IMR-90 (cell line): ENCODE measurements around the gene CYP46A1. TPM values are rescaled to one million over a fixed set of nuclear protein-coding genes. Genes with fewer than 3 reads are reported as not detected.

Source experiments
- ATAC-seq: fragments of 200-7000 bp; cut with Tn5 transposase; 2 replicates; pipeline ENCODE4 v1.9.1; 2020; ENCODE audit warnings: low read depth, mild to moderate bottlenecking, moderate library complexity
- BruUV-seq: library from RNA; stranded (reverse); fragments of 400-500 nt; replicated peaks from 2 replicates; lab custom pipeline; 2021; lab: Mats Ljungman, UMichigan
- CTCF ChIA-PET: fragments of 300-600 bp; formaldehyde crosslinking; extraction: SDS; loops from one replicate; lab custom pipeline; 2021; ENCODE audit warnings: antibody characterized with exemption; lab: Yijun Ruan, JAX
- POLR2A ChIA-PET: fragments of 300-600 bp; sonication (Branson Sonifier 250); formaldehyde crosslinking; loops from one replicate; lab custom pipeline; 2022; ENCODE audit warnings: antibody characterized with exemption; ENCODE audit not compliant: unreplicated experiment; lab: Charles Lee
- DNase-seq: peaks from one replicate; pipeline ENCODE4 v3.0.0; 2013
- H2AFZ ChIP-seq: replicated peaks from 2 replicates; pipeline ENCODE3; 2013; ENCODE audit warnings: low read length, mild to moderate bottlenecking; ENCODE audit not compliant: poor library complexity
- H2AK5ac ChIP-seq: 2 replicates; pipeline ENCODE4 v1.6.1; 2013; ENCODE audit warnings: low read depth, low read length, inconsistent platforms
- H2AK9ac ChIP-seq: replicated peaks from 2 replicates; pipeline ENCODE3; 2013; ENCODE audit warnings: mild to moderate bottlenecking, low read depth, low read length, moderate library complexity; ENCODE audit not compliant: poor library complexity
- H2BK120ac ChIP-seq: 2 replicates; pipeline ENCODE4 v1.6.1; 2013; ENCODE audit warnings: low read depth, low read length, inconsistent platforms
- H2BK15ac ChIP-seq: 3 replicates; pipeline ENCODE4 v1.6.1; 2013; ENCODE audit warnings: low read depth, low read length, inconsistent platforms
- H2BK20ac ChIP-seq: 2 replicates; pipeline ENCODE4 v1.6.1; 2013; ENCODE audit warnings: low read depth, mild to moderate bottlenecking, inconsistent platforms, low read length, moderate library complexity
- H2BK5ac ChIP-seq: 2 replicates; pipeline ENCODE4 v1.6.1; 2013; ENCODE audit warnings: mild to moderate bottlenecking, low read depth, low read length, inconsistent platforms; ENCODE audit not compliant: poor library complexity, severe bottlenecking
- H3K14ac ChIP-seq: replicated peaks from 2 replicates; pipeline ENCODE4 v1.6.1; 2013; ENCODE audit warnings: low read depth, low read length, inconsistent platforms
- H3K18ac ChIP-seq: 2 replicates; pipeline ENCODE4 v1.6.1; 2013; ENCODE audit warnings: low read depth, low read length, control low read depth
- H3K23ac ChIP-seq: 2 replicates; pipeline ENCODE4 v1.6.1; 2013; ENCODE audit warnings: low read depth, low read length, inconsistent platforms
- H3K27ac ChIP-seq: 2 replicates; pipeline ENCODE4 v1.5.1; 2013; ENCODE audit warnings: mild to moderate bottlenecking, control low read depth, low read length; ENCODE audit not compliant: insufficient read depth
- H3K27me3 ChIP-seq: 2 replicates; pipeline ENCODE4 v1.6.1; 2013; ENCODE audit warnings: low read length; ENCODE audit not compliant: control insufficient read depth, insufficient read depth
- H3K36me3 ChIP-seq: 2 replicates; pipeline ENCODE4 v1.6.1; 2013; ENCODE audit warnings: low read length, mixed read lengths; ENCODE audit not compliant: control insufficient read depth, insufficient read depth
- H3K4ac ChIP-seq: 2 replicates; pipeline ENCODE4 v1.6.1; 2013; ENCODE audit warnings: low read depth, low read length, inconsistent platforms
- H3K4me1 ChIP-seq: 2 replicates; pipeline ENCODE4 v1.6.1; 2013; ENCODE audit warnings: low read length, mixed read lengths; ENCODE audit not compliant: control insufficient read depth, insufficient read depth
- H3K4me2 ChIP-seq: 2 replicates; pipeline ENCODE4 v1.6.1; 2013; ENCODE audit warnings: low read depth, mild to moderate bottlenecking, control low read depth, low read length, moderate library complexity
- H3K4me3 ChIP-seq: 2 replicates; pipeline ENCODE4 v1.5.1; 2013; ENCODE audit warnings: low read depth, mild to moderate bottlenecking, control low read depth, low read length, moderate library complexity; ENCODE audit not compliant: insufficient read depth
- H3K56ac ChIP-seq: 2 replicates; pipeline ENCODE4 v1.6.1; 2013; ENCODE audit warnings: low read length, inconsistent platforms; ENCODE audit not compliant: insufficient read depth; ENCODE audit errors: extremely low read depth
- H3K79me1 ChIP-seq, 2 experiments: 2 replicates each; pipeline ENCODE4 v1.6.1; 2013; ENCODE audit warnings: low read length in 2 of 2, inconsistent platforms in 1 of 2, low read depth in 1 of 2
- H3K9ac ChIP-seq: 2 replicates; pipeline ENCODE4 v1.6.1; 2013; ENCODE audit warnings: low read depth, low read length, control low read depth
- H3K9me1 ChIP-seq: 2 replicates; pipeline ENCODE4 v1.6.1; 2013; ENCODE audit warnings: low read length, inconsistent platforms; ENCODE audit not compliant: insufficient read depth
- H3K9me3 ChIP-seq: 2 replicates; pipeline ENCODE4 v1.6.1; 2013; ENCODE audit warnings: low read length; ENCODE audit not compliant: control insufficient read depth, insufficient read depth
- H4K20me1 ChIP-seq: 2 replicates; pipeline ENCODE4 v1.6.1; 2013; ENCODE audit warnings: low read length, inconsistent platforms; ENCODE audit not compliant: insufficient read depth
- H4K5ac ChIP-seq: 2 replicates; pipeline ENCODE4 v1.6.1; 2013; ENCODE audit warnings: mild to moderate bottlenecking, low read depth, low read length, control low read depth
- H4K8ac ChIP-seq, 2 experiments: 2 replicates each; pipeline ENCODE4 v1.6.1; 2013; ENCODE audit warnings: low read depth in 2 of 2, low read length in 2 of 2, control low read depth in 1 of 2, inconsistent platforms in 1 of 2
- H4K91ac ChIP-seq: 2 replicates; pipeline ENCODE4 v1.6.1; 2013; ENCODE audit warnings: low read depth, low read length, inconsistent platforms; ENCODE audit not compliant: insufficient read depth
- BHLHE40 ChIP-seq: fragments of 150-350 bp; IDR thresholded peaks from 2 replicates; pipeline ENCODE4 v1.6.1; 2016; ENCODE audit warnings: mild to moderate bottlenecking, low read depth, low read length
- CEBPB ChIP-seq: IDR thresholded peaks from 2 replicates; pipeline ENCODE4 v1.6.1; 2012; ENCODE audit warnings: low read depth, low read length, improper control_type of control experiment
- CHD1 ChIP-seq: IDR thresholded peaks from 2 replicates; pipeline ENCODE4 v1.6.1; 2012; ENCODE audit warnings: low read depth, low read length, improper control_type of control experiment
- FOS ChIP-seq: fragments of 150-350 bp; IDR thresholded peaks from 2 replicates; pipeline ENCODE4 v1.6.1; 2016; ENCODE audit warnings: low read depth, low read length
- MAFK ChIP-seq: IDR thresholded peaks from 2 replicates; pipeline ENCODE4 v1.6.1; 2012; ENCODE audit warnings: low read depth, low read length, improper control_type of control experiment
- MAZ ChIP-seq: IDR thresholded peaks from 2 replicates; pipeline ENCODE4 v1.6.1; 2012; ENCODE audit warnings: low read depth, mild to moderate bottlenecking, low read length, improper control_type of control experiment, moderate library complexity, borderline replicate concordance
- MXI1 ChIP-seq: IDR thresholded peaks from 2 replicates; pipeline ENCODE4 v1.6.1; 2012; ENCODE audit warnings: low read depth, mild to moderate bottlenecking, low read length, moderate library complexity, borderline replicate concordance
- NFE2L2 ChIP-seq: fragments of 150-350 bp; IDR thresholded peaks from 2 replicates; pipeline ENCODE4 v1.6.1; 2016; ENCODE audit warnings: low read depth, mild to moderate bottlenecking, low read length
- POLR2A ChIP-seq: IDR thresholded peaks from 2 replicates; pipeline ENCODE4 v1.6.1; 2012; ENCODE audit warnings: mild to moderate bottlenecking, low read depth, low read length
- RAD21 ChIP-seq: IDR thresholded peaks from 2 replicates; pipeline ENCODE4 v1.6.1; 2012; ENCODE audit warnings: low read length, improper control_type of control experiment
- RCOR1 ChIP-seq: IDR thresholded peaks from 2 replicates; pipeline ENCODE4 v1.6.1; 2012; ENCODE audit warnings: mild to moderate bottlenecking, low read length, improper control_type of control experiment; ENCODE audit not compliant: insufficient replicate concordance
- RFX5 ChIP-seq: IDR thresholded peaks from 2 replicates; pipeline ENCODE4 v1.8.0; 2012; ENCODE audit warnings: low read depth, mild to moderate bottlenecking, low read length, moderate library complexity
- SMC3 ChIP-seq: fragments of 150-350 bp; IDR thresholded peaks from 2 replicates; pipeline ENCODE4 v1.6.1; 2016; ENCODE audit warnings: low read depth, mild to moderate bottlenecking, antibody characterized with exemption, low read length, moderate library complexity
- WGBS, 2 experiments: methylation state at CpG; one replicate each; pipeline versions ENCODE4 v1.1.5 to v1.1.7; 2013; ENCODE audit warnings: missing lambda C conversion rate in 2 of 2; ENCODE audit not compliant: insufficient read length in 1 of 2; ENCODE audit errors: extremely low coverage in 2 of 2; 5-methylcytosine and 5-hydroxymethylcytosine counted together
- dilution Hi-C: fragments of 300-500 bp; cut with HindIII; formaldehyde crosslinking; loops from one replicate; pipeline ENCODE4 v1.14.3; 2018; ENCODE audit warnings: low sequenced_read_pairs; ENCODE audit not compliant: unreplicated experiment
- in situ Hi-C: fragments of 300-500 bp; cut with MboI; formaldehyde crosslinking; loops from 3 replicates; pipeline ENCODE4 v1.14.3; 2019; ENCODE audit warnings: low sequenced_read_pairs, inconsistent platforms, mixed read lengths
- intact Hi-C: fragments of 100-400 bp; cut with micrococcal nuclease; formaldehyde crosslinking; loops from 2 replicates; pipeline ENCODE4 v1.10.0; 2022
- polyA plus RNA-seq, 3 experiments: library from polyadenylated mRNA; depleted of rRNA; stranded (reverse); fragments of >200 nt; gene quantifications; 2 replicates each; pipeline ENCODE4 v1.2.3, GENCODE V29; 2012; ENCODE audit warnings: low replicate concordance in 1 of 3
- total RNA-seq: library from RNA; depleted of rRNA; stranded (reverse); fragments of >200 nt; gene quantifications from 2 replicates; pipeline ENCODE4 v1.2.3, GENCODE V29; 2012
- TF ChIP-seq, protein P1 (sequence below): fragments of 150-350 bp; IDR thresholded peaks from 2 replicates; pipeline ENCODE4 v1.6.1; 2017; ENCODE audit warnings: mild to moderate bottlenecking, antibody characterized with exemption, low read length, low read depth

CYP46A1 gene
- total and polyA plus RNA-seq, 2 of the 4 experiments (the other 2 are of a cell fraction): 0.18 to 0.31 TPM

DNA sequence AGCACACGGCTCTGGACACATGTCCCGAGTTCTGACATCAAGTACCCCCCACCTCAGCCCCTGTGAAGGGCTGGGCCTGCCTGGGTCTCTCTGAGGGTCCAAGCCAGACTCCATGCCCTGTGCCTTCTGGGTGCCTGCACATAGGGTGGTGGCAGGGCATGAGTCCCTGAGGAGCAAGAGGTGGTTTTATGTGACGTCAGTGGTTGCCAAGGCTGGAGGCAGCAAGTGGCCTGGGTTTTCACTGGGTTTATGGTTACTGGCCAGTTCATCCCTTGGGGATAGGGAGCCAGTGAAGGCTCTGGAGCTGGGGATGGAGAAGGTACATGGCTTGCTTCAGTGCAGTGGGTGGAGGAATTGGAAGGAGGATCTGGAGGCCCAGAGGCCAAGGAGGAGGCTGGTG, 58.0 kb downstream of the CYP46A1 start:
- no peak overlapping the region for H3K27ac ChIP-seq
- DNase-seq (no peak), ATAC-seq (no peak)
- H4K5ac ChIP-seq: no peak overlapping the region
- H2AK9ac ChIP-seq: no peak overlapping the region
- H3K36me3 ChIP-seq: no peaks in the 10 kb centered on the region
- peak overlapping the region; percentile 92 for H2AK5ac ChIP-seq
- in situ Hi-C loops (no loop called here), intact Hi-C loops (no loop called here), dilution Hi-C loops (no loop called here)
- no peak overlapping the region for H3K9ac ChIP-seq
- CTCF ChIA-PET: no interaction called here
- TF ChIP-seq, protein P1, sequence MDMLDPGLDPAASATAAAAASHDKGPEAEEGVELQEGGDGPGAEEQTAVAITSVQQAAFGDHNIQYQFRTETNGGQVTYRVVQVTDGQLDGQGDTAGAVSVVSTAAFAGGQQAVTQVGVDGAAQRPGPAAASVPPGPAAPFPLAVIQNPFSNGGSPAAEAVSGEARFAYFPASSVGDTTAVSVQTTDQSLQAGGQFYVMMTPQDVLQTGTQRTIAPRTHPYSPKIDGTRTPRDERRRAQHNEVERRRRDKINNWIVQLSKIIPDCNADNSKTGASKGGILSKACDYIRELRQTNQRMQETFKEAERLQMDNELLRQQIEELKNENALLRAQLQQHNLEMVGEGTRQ: no peak
- TF ChIP-seq FOS (no peak), RFX5 (no peak), MAZ (no peak), RCOR1 (no peak), NFE2L2 (no peak), POLR2A (no peak), SMC3 (no peak), CHD1 (no peak), RAD21 (no peak), BHLHE40 (no peak), MAFK (no peak), MXI1 (no peak), CEBPB (no peak)
- H4K91ac ChIP-seq: peak overlapping the region; percentile 57; the same call in 1 of the 2 replicates
- no peak overlapping the region for H3K4me3 ChIP-seq
- peaks cover 9% of the 10 kb centered on the region; the same call in 1 of the 2 replicates for H4K20me1 ChIP-seq
- H2BK20ac ChIP-seq: peak overlapping the region; percentile 30; the same call in 1 of the 2 replicates
- no TSS peak for BruUV-seq
- no peaks in the 10 kb centered on the region for H3K27me3 ChIP-seq
- no peaks in the 10 kb centered on the region for H3K79me1 ChIP-seq
- H2BK120ac ChIP-seq: peak overlapping the region; percentile 48
- POLR2A ChIA-PET: no interaction called here
- H3K4ac ChIP-seq: peak overlapping the region; percentile 77; the same call in 1 of the 2 replicates
- no peak overlapping the region for H3K56ac ChIP-seq
- H2BK5ac ChIP-seq: no peak overlapping the region
- H2BK15ac ChIP-seq: peak overlapping the region; percentile 64; the same call in 2 of the 3 replicates
- no peak overlapping the region for H2AFZ ChIP-seq
- H3K9me1 ChIP-seq: peaks cover 16% of the 10 kb centered on the region
- 0 out of 4 replicates have a peak overlapping the region, but pooled peaks of 1 of the 2 experiments have one; percentile 2 for H4K8ac ChIP-seq
- no peak overlapping the region for H3K18ac ChIP-seq
- H3K4me2 ChIP-seq: no peak overlapping the region
- H3K9me3 ChIP-seq: no peaks in the 10 kb centered on the region
- WGBS, 2 experiments: 83% methylated on average over 1 of the region's 3 CpGs; no CpG with 5 or more reads in 1 of the 2 experiments
- peaks cover 24% of the 10 kb centered on the region for H3K4me1 ChIP-seq
- H3K23ac ChIP-seq: no peak overlapping the region
- no peak overlapping the region for H3K14ac ChIP-seq
